A673 (cell line): ENCODE data around the gene OR10K1.

ENCODE experiments used
- EZH2 ChIP-seq: fragments of 200-600 bp; sonication (generic); IDR thresholded peaks from 2 replicates; pipeline ENCODE4 v1.6.1; 2017; ENCODE audit warnings: borderline replicate concordance, low read depth, mild to moderate bottlenecking, mixed read lengths, antibody characterized with exemption, low read length; ENCODE audit not compliant: poor library complexity, severe bottlenecking
- TF ChIP-seq, protein P1 (sequence below): fragments of 300-800, 200-600 bp; sonication (generic); conservative IDR thresholded peaks from 2 replicates; pipeline ENCODE4 v1.5.1; 2017; ENCODE audit warnings: low read depth, mild to moderate bottlenecking, antibody characterized with exemption, low read length, moderate library complexity, mixed read lengths

DNA sequence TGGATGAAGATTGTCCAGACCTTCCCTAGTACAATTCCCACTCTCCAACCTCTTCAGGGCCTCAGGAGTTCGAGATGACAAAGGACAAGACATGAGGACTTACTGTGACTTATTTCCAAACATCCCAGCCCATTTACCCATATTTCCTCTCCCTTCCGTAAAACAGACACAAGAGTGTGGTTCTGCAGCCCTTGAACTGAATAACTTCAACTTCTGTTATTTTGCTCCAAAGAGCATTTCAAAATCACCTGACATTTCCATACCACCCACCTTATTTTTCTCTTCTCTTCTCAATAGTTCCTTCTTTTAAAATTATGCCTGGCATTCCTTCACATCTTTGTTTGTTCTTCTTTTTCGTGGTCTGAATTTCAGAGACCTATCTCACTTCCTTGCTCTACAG lies 26.9 kb upstream of the OR10K1 start:
- TF ChIP-seq, protein P1, sequence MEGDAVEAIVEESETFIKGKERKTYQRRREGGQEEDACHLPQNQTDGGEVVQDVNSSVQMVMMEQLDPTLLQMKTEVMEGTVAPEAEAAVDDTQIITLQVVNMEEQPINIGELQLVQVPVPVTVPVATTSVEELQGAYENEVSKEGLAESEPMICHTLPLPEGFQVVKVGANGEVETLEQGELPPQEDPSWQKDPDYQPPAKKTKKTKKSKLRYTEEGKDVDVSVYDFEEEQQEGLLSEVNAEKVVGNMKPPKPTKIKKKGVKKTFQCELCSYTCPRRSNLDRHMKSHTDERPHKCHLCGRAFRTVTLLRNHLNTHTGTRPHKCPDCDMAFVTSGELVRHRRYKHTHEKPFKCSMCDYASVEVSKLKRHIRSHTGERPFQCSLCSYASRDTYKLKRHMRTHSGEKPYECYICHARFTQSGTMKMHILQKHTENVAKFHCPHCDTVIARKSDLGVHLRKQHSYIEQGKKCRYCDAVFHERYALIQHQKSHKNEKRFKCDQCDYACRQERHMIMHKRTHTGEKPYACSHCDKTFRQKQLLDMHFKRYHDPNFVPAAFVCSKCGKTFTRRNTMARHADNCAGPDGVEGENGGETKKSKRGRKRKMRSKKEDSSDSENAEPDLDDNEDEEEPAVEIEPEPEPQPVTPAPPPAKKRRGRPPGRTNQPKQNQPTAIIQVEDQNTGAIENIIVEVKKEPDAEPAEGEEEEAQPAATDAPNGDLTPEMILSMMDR: no peak
- TF ChIP-seq EZH2: no peak
